GM13977 (cell line): ENCODE measurements around the gene VKORC1.

Experiments
- DNase-seq: peaks from one replicate; pipeline ENCODE4 v3.0.0; 2012; ENCODE audit warnings: low spot score
- CTCF ChIP-seq: IDR thresholded peaks from 2 replicates; pipeline ENCODE4 v1.5.1; 2012; ENCODE audit warnings: mild to moderate bottlenecking, control low read depth; ENCODE audit not compliant: insufficient read depth; ENCODE audit errors: extremely low read depth, missing control alignments
- in situ Hi-C: fragments of 300-500 bp; cut with MboI; formaldehyde crosslinking; loops from one replicate; pipeline ENCODE4 v1.12.0; 2022; ENCODE audit warnings: low sequenced_read_pairs, low pct_unique_long_range_greater_than_20kb, mixed read lengths, inconsistent platforms; ENCODE audit not compliant: unreplicated experiment

The VKORC1 gene

GRCh38 chr16:31073970-31074813 is 20.4 kb downstream of the VKORC1 start, which contains the start of the genes ZNF646 and ZNF668:
Gene ZNF646 (plus strand): TSS chr16:31074422. CDS start chr16:31076325, 1,903 bp downstream.
Gene ZNF668 (minus strand): TSS chr16:31074240. CDS start chr16:31064459, 9,781 bp downstream.
- TF ChIP-seq CTCF = no peak
- DNase-seq = peak; percentile 98
- in situ Hi-C loops = no loop called here

DNA sequence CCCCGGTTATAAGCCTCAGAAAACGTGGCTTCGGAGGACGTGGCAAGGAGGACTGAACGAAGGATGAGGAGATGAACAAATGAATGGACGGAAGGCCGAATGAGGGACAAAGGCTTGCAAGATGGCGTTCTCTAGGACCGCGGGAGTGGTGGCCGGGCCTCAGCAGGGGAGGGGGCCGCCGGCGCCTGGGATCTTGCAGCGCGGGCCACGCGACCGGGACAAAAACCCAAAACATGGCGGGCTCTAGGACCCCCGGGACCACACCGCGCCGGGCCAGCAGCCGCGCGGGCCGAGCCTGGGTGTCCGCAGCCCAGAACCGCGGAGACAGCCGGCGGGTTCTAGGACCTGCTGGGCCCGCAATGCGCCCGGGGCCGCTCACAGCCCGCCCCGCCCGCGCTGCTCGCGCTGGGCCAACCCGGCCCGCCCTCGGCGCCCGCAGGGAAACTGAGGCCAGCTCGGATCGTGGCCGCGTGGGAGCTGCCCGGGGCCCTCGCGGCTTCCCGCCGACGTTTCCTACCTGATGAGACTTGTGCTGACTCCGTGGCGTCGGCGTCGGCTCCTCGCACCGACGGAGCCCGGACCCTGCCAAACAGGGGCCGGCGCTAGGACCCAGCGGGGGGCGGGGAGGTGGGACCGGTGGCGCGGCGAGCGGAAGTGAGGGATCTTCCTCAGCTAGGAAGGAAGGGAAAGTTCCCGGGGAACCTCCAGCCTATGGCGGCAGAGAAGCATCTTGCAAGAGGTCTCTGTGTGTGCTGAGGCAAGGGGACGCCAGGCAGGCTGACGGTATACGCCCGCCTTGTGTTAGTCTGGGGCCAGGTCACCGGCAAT is 21.2 kb downstream of the VKORC1 start:
- TF ChIP-seq CTCF = no peak
- in situ Hi-C loops = no loop called here

DNA sequence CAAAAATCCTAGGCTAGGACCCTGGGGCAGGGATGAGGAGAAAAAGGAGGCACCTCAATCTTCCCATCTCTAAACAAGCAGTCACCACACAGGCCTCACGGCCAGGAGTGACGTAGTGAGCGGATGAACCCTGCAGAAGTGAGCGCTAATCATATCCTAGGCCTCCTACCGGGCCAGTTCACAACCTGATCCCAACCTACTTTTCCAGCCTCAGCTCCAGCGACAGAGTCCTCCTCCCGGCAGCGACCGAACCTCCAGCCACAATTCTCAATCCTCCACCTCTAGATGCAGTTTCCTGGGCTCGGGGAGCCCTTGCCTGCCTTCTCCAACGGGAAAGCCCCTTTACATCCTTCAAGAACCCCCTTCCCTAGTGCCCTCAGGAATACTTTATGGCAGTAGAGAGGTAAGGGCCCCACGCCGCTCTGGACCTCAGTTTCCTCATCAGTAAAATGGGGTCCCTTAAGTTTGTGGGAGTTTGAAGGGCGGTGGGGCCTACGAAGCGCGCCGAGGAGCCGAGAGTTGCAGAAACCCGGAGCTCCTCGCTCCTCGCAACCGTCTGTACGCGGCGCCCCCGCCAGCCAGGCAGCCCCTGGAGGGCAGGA is 22.0 kb downstream of the VKORC1 start:
- no peak for DNase-seq
- in situ Hi-C loops = no loop called here
- TF ChIP-seq CTCF = no peak

More for the DNA sequence above, 21.2 kb downstream of the VKORC1 start:
- DNase-seq = peak; percentile 92

DNA sequence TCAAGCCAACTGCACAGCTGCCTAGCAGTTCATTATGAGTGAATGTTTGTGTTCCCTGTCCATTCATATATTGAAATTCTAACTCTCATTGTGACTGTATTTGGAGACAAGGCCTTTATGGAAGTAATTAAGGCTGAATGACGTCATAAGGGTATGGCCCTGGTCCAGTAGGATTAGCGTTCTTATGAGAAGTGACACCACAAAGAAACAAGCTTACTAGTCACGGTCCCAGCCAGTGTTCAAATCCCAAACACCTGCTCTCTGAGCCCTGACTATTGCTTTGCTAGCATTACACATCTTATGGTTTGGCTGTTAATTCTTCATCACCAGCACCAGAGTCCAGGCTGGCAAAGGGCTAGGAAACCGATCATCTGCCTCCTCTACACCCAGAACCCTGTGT is 22.7 kb downstream of the VKORC1 start:
- no peak for DNase-seq
- TF ChIP-seq CTCF = no peak
- in situ Hi-C loops = no loop called here

DNA sequence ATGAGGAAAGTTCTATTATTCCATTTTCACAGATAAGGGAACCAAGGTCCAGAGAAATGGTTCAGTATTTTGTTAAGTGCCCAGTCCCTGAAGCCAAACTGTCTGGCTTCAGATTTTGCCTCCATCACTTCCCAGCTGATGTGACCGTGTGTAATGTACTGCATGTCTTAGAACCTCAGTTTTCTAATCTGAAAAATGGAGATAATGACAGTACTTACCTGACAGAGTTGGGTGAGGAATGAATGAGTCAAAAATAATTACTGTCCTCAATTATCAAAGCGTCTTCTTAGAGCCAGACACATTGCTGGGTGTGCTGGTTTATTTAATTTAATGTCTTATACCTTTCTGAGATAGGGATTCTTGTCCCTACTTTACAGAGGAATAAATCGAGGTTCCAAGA is 27.3 kb downstream of the VKORC1 start:
- no peak for TF ChIP-seq CTCF
- in situ Hi-C loops = no loop called here
- no peak for DNase-seq

DNA sequence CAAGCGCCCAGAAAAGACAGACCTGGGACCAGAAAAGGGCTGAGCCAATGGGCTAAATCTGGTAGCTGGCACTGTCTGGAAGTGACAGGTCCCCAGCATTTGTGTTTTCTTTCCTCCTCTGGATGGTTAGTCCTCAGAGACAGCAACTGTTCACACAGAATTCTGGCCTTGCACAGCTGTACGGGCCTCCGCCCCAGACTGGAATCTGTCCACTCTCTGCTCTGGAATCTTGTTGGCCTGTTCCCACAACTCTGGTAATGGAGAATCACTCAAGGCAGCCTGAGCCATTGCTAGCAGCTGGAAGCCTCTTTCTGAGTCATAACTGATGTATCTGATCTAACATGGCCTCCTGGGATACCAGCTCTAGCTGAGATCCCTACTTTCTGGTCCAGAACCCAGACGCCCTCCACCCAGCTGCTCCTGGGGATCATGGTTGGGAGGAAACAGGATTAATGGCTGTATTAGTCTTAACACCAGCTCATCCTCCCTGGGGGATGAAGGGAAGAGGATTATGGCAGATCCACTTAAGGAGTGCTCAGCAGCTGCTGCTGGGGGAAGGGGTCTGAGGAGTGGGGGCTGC is 29.6 kb downstream of the VKORC1 start:
- in situ Hi-C loops = no loop called here
- DNase-seq = no peak
- no peak for TF ChIP-seq CTCF
